GM10266 (cell line): Measurements from ENCODE around the gene JMJD8.

Experiments
- DNase-seq: peaks from one replicate; pipeline ENCODE4 v3.0.0; 2012; ENCODE audit errors: extremely low spot score
- CTCF ChIP-seq: IDR thresholded peaks from 2 replicates; pipeline ENCODE4 v1.5.1; 2012; ENCODE audit warnings: mild to moderate bottlenecking, low read depth; ENCODE audit not compliant: control insufficient read depth, insufficient read depth; ENCODE audit errors: missing control alignments

Gene JMJD8

GRCh38 chr16:658679-659571 lies 25.2 kb downstream of the JMJD8 start:
- no peak for DNase-seq
- no peak for TF ChIP-seq CTCF

DNA sequence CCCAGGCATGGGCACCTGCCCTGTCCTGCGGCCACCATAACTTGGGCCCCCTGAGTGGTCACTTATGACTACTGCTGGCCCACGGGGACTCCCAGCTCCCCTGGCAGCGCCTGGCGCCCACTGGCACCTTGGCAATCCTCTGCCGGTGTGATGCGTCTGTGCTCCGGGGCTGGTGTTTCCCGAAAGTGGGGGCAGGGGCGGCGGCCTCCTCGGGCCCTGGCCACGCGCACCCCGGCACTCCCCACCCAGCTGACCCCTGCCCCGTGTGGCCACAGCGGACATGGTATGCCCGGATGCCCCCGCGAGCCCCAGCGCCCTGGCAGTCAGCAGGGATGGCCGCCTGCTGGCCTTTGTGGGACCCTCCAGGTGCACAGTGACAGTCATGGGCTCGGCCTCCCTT lies 26.6 kb downstream of the JMJD8 start:
- no peak for DNase-seq
- no peak for TF ChIP-seq CTCF

DNA sequence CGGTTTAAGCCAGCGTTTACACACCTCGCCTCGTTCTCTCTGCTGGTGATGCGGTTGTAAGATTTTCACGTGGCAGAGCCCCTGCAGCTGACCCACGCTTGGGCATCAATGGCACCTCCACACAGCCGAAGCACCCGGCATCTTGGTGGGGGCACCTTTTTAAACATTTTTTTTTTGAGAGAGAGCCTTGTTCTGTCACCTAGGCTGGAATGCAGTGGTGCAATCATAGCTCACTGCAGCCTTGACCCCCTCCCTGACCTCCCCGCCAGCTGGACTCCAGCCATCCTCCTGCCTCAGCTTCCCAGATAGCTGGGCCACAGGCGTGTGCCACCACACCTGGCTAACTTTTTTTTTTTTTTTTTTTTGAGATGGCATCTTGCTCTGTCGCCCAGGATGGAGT lies 30.1 kb downstream of the JMJD8 start:
- TF ChIP-seq CTCF, result no peak
- no peak for DNase-seq

DNA sequence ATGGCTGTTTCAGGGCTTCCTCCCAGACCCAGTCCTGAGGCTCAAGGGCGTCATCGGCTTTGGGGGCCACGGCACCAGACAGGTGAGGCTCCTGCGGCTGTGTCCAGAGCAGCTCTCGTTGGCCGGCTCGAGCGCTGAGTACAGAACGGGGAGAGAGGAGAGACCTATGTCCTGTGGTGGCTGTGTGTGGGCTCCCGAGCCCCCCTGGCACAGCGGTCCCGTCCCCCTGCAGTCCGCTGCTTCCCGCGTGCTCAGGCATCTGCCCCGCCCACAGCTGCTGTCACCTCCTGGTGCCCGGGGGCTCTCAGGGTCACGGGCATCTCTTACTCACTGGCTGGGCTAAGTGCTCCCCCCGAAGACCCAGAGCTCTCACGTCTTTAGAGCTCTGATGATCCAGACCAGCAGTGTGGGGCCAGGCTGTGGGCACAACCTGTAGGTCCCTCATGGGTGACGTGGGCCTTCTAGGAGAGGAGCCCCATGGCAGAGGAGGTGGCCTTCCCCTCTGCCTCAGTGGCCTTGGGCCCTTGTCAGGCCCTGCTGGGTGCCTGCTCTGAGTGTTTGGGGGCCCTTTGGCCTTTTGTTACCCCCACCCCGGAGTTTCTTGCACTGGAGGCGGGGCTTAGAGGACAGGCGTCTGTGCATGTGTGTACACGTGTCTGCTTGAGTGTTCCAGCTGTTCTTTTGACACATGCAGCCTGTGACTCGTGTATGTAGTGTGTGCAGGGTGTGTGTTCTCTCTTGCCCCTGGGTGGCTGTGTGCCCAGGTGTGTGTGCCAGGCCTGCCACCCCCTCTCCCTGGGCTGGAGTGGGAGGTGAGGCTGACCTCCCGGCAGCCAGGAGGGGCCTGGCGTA lies 31.5 kb downstream of the JMJD8 start:
- no peak for DNase-seq
- TF ChIP-seq CTCF, result no peak

DNA sequence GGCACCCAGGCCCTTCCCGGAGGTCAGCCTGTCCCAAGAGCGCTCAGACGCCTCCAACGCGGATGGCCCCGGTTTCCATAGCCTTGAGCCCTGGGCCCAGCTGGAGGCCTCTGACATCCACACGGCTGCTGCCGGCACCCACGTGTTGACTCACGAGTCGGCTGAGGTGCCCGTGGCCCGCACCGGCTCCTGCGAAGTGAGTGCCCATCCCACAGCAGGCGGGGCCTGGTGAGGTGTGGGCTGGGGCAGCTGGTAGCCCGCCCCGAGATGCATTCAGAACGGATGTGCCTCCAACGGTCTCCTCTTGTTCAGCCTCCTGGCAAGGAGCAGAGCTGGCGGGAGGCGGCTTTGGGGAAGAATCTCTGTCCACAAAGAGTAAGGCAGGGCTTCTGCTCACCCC lies 32.3 kb downstream of the JMJD8 start:
- DNase-seq, result no peak
- TF ChIP-seq CTCF, result no peak

GRCh38 chr16:649631-650030 lies 34.5 kb downstream of the JMJD8 start:
- TF ChIP-seq CTCF, result no peak
- DNase-seq, result no peak
